ENCODE results near the gene SLC11A1. TPM values are rescaled to one million over a fixed set of nuclear protein-coding genes. Genes with fewer than 3 reads are reported as not detected.

Gene SLC11A1
- total RNA-seq, 2 experiments from 2014 or later: 0.57 to 0.78 TPM

GRCh38 chr2:218370410-218371063, 11.5 kb upstream of the SLC11A1 start:
- ChIA-PET POLR2A (interaction anchor here (0.6 to 2.2 kb wide), 20 partner anchors 9 to 640 kb away, joined by 3 to 11 read pairs (median 4); partner anchors contain the start of gene CATIP), CTCF (ENCODE audit: unreplicated experiment) (interaction anchor here (1.8 kb wide), 1 partner anchor 23 kb away, joined by 5 read pairs; no protein-coding TSS in a partner anchor)
- intact Hi-C loops (cut with micrococcal nuclease; ENCODE audit: unreplicated experiment): loop anchor here (1.0 kb wide), 2 partner anchors 26 to 69 kb away; no protein-coding TSS in a partner anchor
- TF ChIP-seq EZH2phosphoT487 (IDR thresholded peaks at IDR 0.05; ENCODE audit: borderline replicate concordance, low read depth, low read length): no peak
- TF ChIP-seq CTCF (conservative IDR thresholded peaks at IDR 0.05; ENCODE audit: low read length): no peak
- DNase-seq (ENCODE audit: low spot score): peak; percentile 82
- H3K79me2 ChIP-seq (ENCODE audit: insufficient read depth, low read depth, low read length): no peaks in the 10 kb centered on the region
- peak overlapping the region; percentile 78 for H3K4me2 ChIP-seq (ENCODE audit: low read length)
- H3K9me3 ChIP-seq (ENCODE audit: low read length): no peaks in the 10 kb centered on the region
- no peaks in the 10 kb centered on the region for H3K9me2 ChIP-seq (ENCODE audit: insufficient read depth, low read length)
- H3K27ac ChIP-seq (ENCODE audit: low read depth, low read length, poor library complexity, severe bottlenecking): peak overlapping the region; percentile 89
- no peaks in the 10 kb centered on the region for H4K20me1 ChIP-seq (ENCODE audit: insufficient read depth, low read length)
- H3K4me1 ChIP-seq (ENCODE audit: insufficient read depth, low read length, poor library complexity, severe bottlenecking): peaks cover 78% of the 10 kb centered on the region
- no peaks in the 10 kb centered on the region for H3K36me3 ChIP-seq (ENCODE audit: insufficient read depth, low read length)
- H2AFZ ChIP-seq (ENCODE audit: low read length): peak overlapping the region; percentile 42; the same call in 1 of the 2 replicates
- H3K4me3 ChIP-seq (ENCODE audit: low read depth, low read length, poor library complexity, severe bottlenecking): peak overlapping the region; percentile 42
- BruUV-seq (replicated peaks): no TSS peak

GRCh38 chr2:218371983-218372350, 10.1 kb upstream of the SLC11A1 start:
- TF ChIP-seq EZH2phosphoT487 (IDR thresholded peaks at IDR 0.05; ENCODE audit: borderline replicate concordance, low read depth, low read length) (no peak), CTCF (conservative IDR thresholded peaks at IDR 0.05; ENCODE audit: low read length) (no peak)
- H3K36me3 ChIP-seq (ENCODE audit: insufficient read depth, low read length): no peaks in the 10 kb centered on the region
- H3K79me2 ChIP-seq (ENCODE audit: insufficient read depth, low read depth, low read length): no peaks in the 10 kb centered on the region
- peaks cover 71% of the 10 kb centered on the region for H3K4me1 ChIP-seq (ENCODE audit: insufficient read depth, low read length, poor library complexity, severe bottlenecking)
- no TSS peak for BruUV-seq (replicated peaks)
- DNase-seq (ENCODE audit: low spot score): no peak
- CTCF ChIA-PET (ENCODE audit: unreplicated experiment): no interaction called here
- H3K9me3 ChIP-seq (ENCODE audit: low read length): no peaks in the 10 kb centered on the region
- POLR2A ChIA-PET: interaction anchor here (1.1 to 2.0 kb wide), 5 partner anchors 14 to 70 kb away, joined by 3 to 11 read pairs (median 6); partner anchors contain the start of gene CATIP
- no peaks in the 10 kb centered on the region for H4K20me1 ChIP-seq (ENCODE audit: insufficient read depth, low read length)
- peak overlapping the region; percentile 89 for H3K27ac ChIP-seq (ENCODE audit: low read depth, low read length, poor library complexity, severe bottlenecking)
- no peaks in the 10 kb centered on the region for H3K9me2 ChIP-seq (ENCODE audit: insufficient read depth, low read length)
- no peak overlapping the region for H3K4me3 ChIP-seq (ENCODE audit: low read depth, low read length, poor library complexity, severe bottlenecking)
- intact Hi-C loops (cut with micrococcal nuclease; ENCODE audit: unreplicated experiment): no loop called here
- 0 out of 2 replicates have a peak overlapping the region, but pooled peaks have one; percentile 8 for H2AFZ ChIP-seq (ENCODE audit: low read length)
- H3K4me2 ChIP-seq (ENCODE audit: low read length): no peak overlapping the region

GRCh38 chr2:218374795-218375194, 7.3 kb upstream of the SLC11A1 start:
- POLR2A ChIA-PET: interaction anchor here (0.6 to 0.8 kb wide), 2 partner anchors 17 to 25 kb away, joined by 3 read pairs; no protein-coding TSS in a partner anchor
- H3K9me2 ChIP-seq (ENCODE audit: insufficient read depth, low read length): no peaks in the 10 kb centered on the region

More at GRCh38 chr2:218374795-218375194, 7.3 kb upstream of the SLC11A1 start:
- DNase-seq (ENCODE audit: low spot score): no peak
- no peaks in the 10 kb centered on the region for H4K20me1 ChIP-seq (ENCODE audit: insufficient read depth, low read length)
- intact Hi-C loops (cut with micrococcal nuclease; ENCODE audit: unreplicated experiment): no loop called here
- H3K4me3 ChIP-seq (ENCODE audit: low read depth, low read length, poor library complexity, severe bottlenecking): no peak overlapping the region
- H3K79me2 ChIP-seq (ENCODE audit: insufficient read depth, low read depth, low read length): no peaks in the 10 kb centered on the region
- BruUV-seq (replicated peaks): no TSS peak
- H3K4me2 ChIP-seq (ENCODE audit: low read length): no peak overlapping the region
- no peak overlapping the region for H3K27ac ChIP-seq (ENCODE audit: low read depth, low read length, poor library complexity, severe bottlenecking)
- TF ChIP-seq CTCF (conservative IDR thresholded peaks at IDR 0.05; ENCODE audit: low read length) (no peak), EZH2phosphoT487 (IDR thresholded peaks at IDR 0.05; ENCODE audit: borderline replicate concordance, low read depth, low read length) (no peak)
- H2AFZ ChIP-seq (ENCODE audit: low read length): no peak overlapping the region
- CTCF ChIA-PET (ENCODE audit: unreplicated experiment): no interaction called here
- no peaks in the 10 kb centered on the region for H3K36me3 ChIP-seq (ENCODE audit: insufficient read depth, low read length)
- H3K4me1 ChIP-seq (ENCODE audit: insufficient read depth, low read length, poor library complexity, severe bottlenecking): peaks cover 43% of the 10 kb centered on the region
- no peaks in the 10 kb centered on the region for H3K9me3 ChIP-seq (ENCODE audit: low read length)
